Upper lobe of left lung (tissue), 6 donors: ENCODE results near the gene DRAXIN. TPM values are rescaled to one million over a fixed set of nuclear protein-coding genes. Genes with fewer than 3 reads are reported as not detected.

Experiments used
- ATAC-seq, 2 donors: fragments of 200-7000 bp; cut with Tn5 transposase; one replicate each; pipeline ENCODE4 v1.9.1; 2022; ENCODE audit warnings: mild to moderate bottlenecking in 2 of 2, moderate library complexity in 2 of 2; ENCODE audit not compliant: low FRiP score in 2 of 2
- DNase-seq, 2 donors: peaks; one replicate each; pipeline ENCODE4 v3.0.0-alpha.2; 2019 to 2020
- H3K27ac ChIP-seq, 4 donors: fragments of 200-600 bp; sonication (generic); one replicate each; pipeline ENCODE4 v1.5.1; 2016 to 2019
- H3K27me3 ChIP-seq, 4 donors: fragments of 200-600 bp; sonication (generic); one replicate each; pipeline ENCODE4 v1.5.1; 2017 to 2019
- H3K36me3 ChIP-seq, 4 donors: fragments of 200-600 bp; sonication (generic); one replicate each; pipeline ENCODE4 v1.5.1; 2016 to 2019
- H3K4me1 ChIP-seq, 4 donors: fragments of 200-600 bp; sonication (generic); one replicate each; pipeline ENCODE4 v1.5.1; 2018 to 2019
- H3K4me3 ChIP-seq, 4 donors: fragments of 200-600 bp; sonication (generic); one replicate each; pipeline ENCODE4 v1.5.1; 2017 to 2019; ENCODE audit warnings: mild to moderate bottlenecking in 2 of 4, moderate library complexity in 1 of 4
- H3K9me3 ChIP-seq, 4 donors: fragments of 200-600 bp; sonication (generic); one replicate each; pipeline ENCODE4 v1.5.1; 2018 to 2019
- CTCF ChIP-seq, 6 experiments: fragments of 450-650 bp in 4 of 6; fragments of 200-600 bp in 2 of 6; sonication (generic) in 2 of 6; IDR thresholded peaks; one replicate each; pipeline ENCODE4 v1.5.1; 2016 to 2019; ENCODE audit warnings: antibody characterized with exemption in 6 of 6
- EP300 ChIP-seq, 4 donors: sonication (generic); formaldehyde crosslinking; IDR thresholded peaks; one replicate each; pipeline ENCODE4 v1.5.1; 2017; ENCODE audit warnings: antibody characterized with exemption in 4 of 4, control low read depth in 2 of 4
- POLR2A ChIP-seq, 4 donors: fragments of 450-650 bp; IDR thresholded peaks; one replicate each; pipeline ENCODE4 v1.5.1; 2016 to 2017; ENCODE audit warnings: antibody characterized with exemption in 4 of 4, mild to moderate bottlenecking in 2 of 4
- POLR2AphosphoS5 ChIP-seq, 2 donors: sonication (generic); formaldehyde crosslinking; IDR thresholded peaks; one replicate each; pipeline ENCODE4 v1.5.1; 2017; ENCODE audit warnings: antibody characterized with exemption in 2 of 2
- WGBS, 2 donors: methylation state at CpG; one replicate each; pipeline ENCODE4 v1.1.5; 2017 to 2018; 5-methylcytosine and 5-hydroxymethylcytosine counted together
- total RNA-seq, 6 donors: library from RNA; depleted of rRNA in 4 of 6; stranded (reverse); fragments of >200 nt in 4 of 6; gene quantifications; one replicate each; pipeline versions ENCODE4 v1.1.0 to v1.2.1, GENCODE V29; 2016 to 2021
- donor health status: DM: no; HTN: no; CAD: no; lungs with moderate emphysema.
- donor health status: DM: no; HTN: yes; CAD: no; lungs with severe emphysema.

The DRAXIN gene
- total RNA-seq, 6 donors from 2014 or later = 0.11 to 0.17 TPM; not detected in 4

DNA sequence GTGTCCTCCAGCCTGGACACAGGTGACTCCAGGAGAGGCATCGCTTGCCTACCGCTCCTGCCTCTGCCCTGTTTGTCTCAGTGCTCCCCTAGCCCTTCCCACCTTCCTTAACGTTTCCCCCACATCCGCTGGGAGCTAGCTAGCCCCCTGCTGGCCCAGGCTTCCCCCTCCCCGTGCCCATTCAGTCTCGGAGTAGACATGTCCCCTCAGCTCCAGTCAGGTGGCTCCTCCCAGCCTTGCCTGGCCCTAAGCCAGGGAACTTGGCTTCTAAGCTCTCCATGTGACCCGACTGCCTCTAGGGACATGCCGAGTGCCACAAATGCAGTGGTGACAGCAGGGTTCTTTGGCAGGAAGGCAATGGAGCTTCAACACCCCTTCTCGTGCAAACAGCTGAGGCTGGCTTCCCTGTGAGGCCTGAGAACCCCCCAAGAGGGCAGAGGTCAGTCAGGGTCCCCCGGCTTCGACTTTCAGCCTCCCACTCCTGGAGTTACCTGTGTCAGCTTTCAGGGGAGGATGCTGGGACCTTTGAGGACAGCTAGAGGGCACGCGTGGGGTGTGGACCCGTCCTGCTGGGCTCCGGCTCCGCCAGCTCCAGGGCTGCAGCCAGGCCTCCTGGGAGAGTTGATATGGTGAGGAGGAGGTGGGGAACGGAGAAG lies 16.2 kb downstream of the DRAXIN start:
- 47 to 66% methylated on average over 13 to 15 of the region's 17 CpGs for WGBS, 2 donors
- DNase-seq (peak in 1 of 2 donors; percentile 62), ATAC-seq (no peak)
- no peak overlapping the region for H3K4me3 ChIP-seq
- TF ChIP-seq EP300 (IDR thresholded peaks at IDR 0.05) (no peak), POLR2AphosphoS5 (IDR thresholded peaks at IDR 0.05) (no peak), CTCF (IDR thresholded peaks at IDR 0.05) (no peak), POLR2A (IDR thresholded peaks at IDR 0.05) (no peak)
- no peaks in the 10 kb centered on the region for H3K36me3 ChIP-seq
- no peaks in the 10 kb centered on the region for H3K9me3 ChIP-seq
- H3K4me1 ChIP-seq = peaks cover 0 to 6% (median 0%) of the 10 kb centered on the region in 4 donors
- no peak overlapping the region for H3K27ac ChIP-seq
- no peaks in the 10 kb centered on the region for H3K27me3 ChIP-seq

DNA sequence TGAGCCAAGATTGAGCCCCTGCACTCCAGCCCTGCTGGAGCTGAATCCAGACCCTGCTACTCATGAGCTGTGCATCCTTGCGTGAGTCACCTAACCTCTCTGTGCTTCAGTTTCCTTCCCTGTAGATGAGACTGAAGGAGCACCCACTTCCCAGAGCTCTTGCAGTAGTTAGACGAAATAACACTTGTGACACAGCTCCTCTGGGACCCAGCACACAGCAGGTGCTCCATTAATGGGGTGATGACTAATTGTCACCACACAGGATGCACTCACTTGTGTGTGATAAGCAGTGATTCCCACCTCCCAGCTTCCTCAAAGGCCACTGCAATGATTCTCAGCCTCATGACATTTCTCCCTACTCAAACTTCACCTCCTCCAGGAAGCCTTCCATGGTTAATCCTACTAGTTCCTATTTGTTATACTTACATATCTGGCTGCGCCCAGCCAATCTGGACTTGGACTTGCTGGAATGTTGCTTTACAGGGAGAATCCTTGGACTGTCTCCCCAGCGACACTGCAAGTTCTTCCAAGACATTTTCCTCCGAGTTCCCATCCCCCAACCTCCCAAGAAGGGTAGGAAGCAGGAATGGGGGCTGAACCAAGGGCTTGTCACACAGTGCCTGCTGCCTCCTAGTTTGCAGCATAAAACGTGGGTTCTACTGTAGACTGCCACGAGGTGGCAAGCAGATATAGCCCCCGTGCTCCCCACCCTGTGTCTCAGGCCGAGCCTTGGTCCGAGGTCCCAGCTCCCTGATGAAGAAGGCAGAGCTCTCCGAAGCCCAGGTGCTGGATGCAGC lies 17.2 kb downstream of the DRAXIN start:
- H3K36me3 ChIP-seq = no peaks in the 10 kb centered on the region
- no peak overlapping the region for H3K27ac ChIP-seq
- H3K9me3 ChIP-seq = no peaks in the 10 kb centered on the region
- DNase-seq (no peak), ATAC-seq (no peak)
- H3K4me3 ChIP-seq = no peak overlapping the region
- no peaks in the 10 kb centered on the region for H3K27me3 ChIP-seq
- H3K4me1 ChIP-seq = peaks cover 0 to 6% (median 0%) of the 10 kb centered on the region in 4 donors
- TF ChIP-seq EP300 (IDR thresholded peaks at IDR 0.05) = no peak
- TF ChIP-seq POLR2AphosphoS5 (IDR thresholded peaks at IDR 0.05) = no peak
- TF ChIP-seq CTCF (IDR thresholded peaks at IDR 0.05) = no peak
- TF ChIP-seq POLR2A (IDR thresholded peaks at IDR 0.05) = no peak
- 74 to 89% methylated on average over 6 to 11 of the region's 11 CpGs for WGBS, 2 donors

GRCh38 chr1:11711490-11711889 lies 20.0 kb downstream of the DRAXIN start:
- WGBS, 2 donors = 93 to 97% methylated on average over 2 to 5 of the region's 5 CpGs
- ATAC-seq = no peak

GRCh38 chr1:11712285-11712684 lies 20.8 kb downstream of the DRAXIN start:
- no peaks in the 10 kb centered on the region for H3K27me3 ChIP-seq
- H3K9me3 ChIP-seq = no peaks in the 10 kb centered on the region
- no peaks in the 10 kb centered on the region for H3K36me3 ChIP-seq
- H3K27ac ChIP-seq = no peak overlapping the region
- TF ChIP-seq POLR2A (IDR thresholded peaks at IDR 0.05) (no peak), EP300 (IDR thresholded peaks at IDR 0.05) (no peak), CTCF (IDR thresholded peaks at IDR 0.05) (no peak), POLR2AphosphoS5 (IDR thresholded peaks at IDR 0.05) (no peak)
- no peak overlapping the region for H3K4me3 ChIP-seq
- ATAC-seq = no peak
- DNase-seq = no peak
- WGBS, 2 donors = 88 to 100% methylated on average over 2 to 8 of the region's 8 CpGs
- H3K4me1 ChIP-seq = peaks cover 0 to 6% (median 0%) of the 10 kb centered on the region in 4 donors

More at GRCh38 chr1:11711490-11711889, 20.0 kb downstream of the DRAXIN start:
- H3K27me3 ChIP-seq = no peaks in the 10 kb centered on the region
- no peak for DNase-seq
- TF ChIP-seq CTCF (IDR thresholded peaks at IDR 0.05) (no peak), POLR2AphosphoS5 (IDR thresholded peaks at IDR 0.05) (no peak), POLR2A (IDR thresholded peaks at IDR 0.05) (no peak), EP300 (IDR thresholded peaks at IDR 0.05) (no peak)
- H3K27ac ChIP-seq = no peak overlapping the region
- H3K4me3 ChIP-seq = no peak overlapping the region
- H3K9me3 ChIP-seq = no peaks in the 10 kb centered on the region
- H3K36me3 ChIP-seq = no peaks in the 10 kb centered on the region
- peaks cover 0 to 6% (median 0%) of the 10 kb centered on the region in 4 donors for H3K4me1 ChIP-seq
